Parathyroid adenoma (tissue), 2 donors: ENCODE measurements around the gene BRINP3.

ENCODE experiments used
- H2AFZ ChIP-seq: fragments of 300-600 bp; sonication (generic); one replicate; pipeline ENCODE4 v1.7.0; 2017; ENCODE audit warnings: antibody characterized with exemption, mild to moderate bottlenecking
- H3K27ac ChIP-seq: fragments of 300-600 bp; sonication (generic); one replicate; pipeline ENCODE4 v1.7.0; 2017
- H3K27me3 ChIP-seq: fragments of 300-600 bp; sonication (generic); one replicate; pipeline ENCODE4 v1.7.0; 2017; ENCODE audit warnings: low read length; ENCODE audit not compliant: control insufficient read depth, insufficient read depth
- H3K36me3 ChIP-seq: fragments of 300-600 bp; sonication (generic); one replicate; pipeline ENCODE4 v1.7.0; 2017; ENCODE audit warnings: low read length; ENCODE audit not compliant: control insufficient read depth, insufficient read depth
- H3K4me1 ChIP-seq: fragments of 300-600 bp; sonication (generic); one replicate; pipeline ENCODE4 v1.7.0; 2017; ENCODE audit warnings: control low read depth
- H3K4me2 ChIP-seq: fragments of 300-600 bp; sonication (generic); one replicate; pipeline ENCODE4 v1.7.0; 2017; ENCODE audit warnings: low read length
- H3K4me3 ChIP-seq: fragments of 300-600 bp; sonication (generic); one replicate; pipeline ENCODE4 v1.7.0; 2017; ENCODE audit warnings: low read depth, low read length
- H3K79me2 ChIP-seq: fragments of 300-600 bp; sonication (generic); one replicate; pipeline ENCODE4 v1.7.0; 2017; ENCODE audit warnings: control low read depth
- H3K9ac ChIP-seq: fragments of 300-600 bp; sonication (generic); one replicate; pipeline ENCODE4 v1.7.0; 2017; ENCODE audit warnings: mild to moderate bottlenecking
- H3K9me3 ChIP-seq: fragments of 300-600 bp; sonication (generic); one replicate; pipeline ENCODE4 v1.7.0; 2017; ENCODE audit warnings: low read length; ENCODE audit not compliant: control insufficient read depth
- TF ChIP-seq, protein P1 (sequence below): fragments of 300-600 bp; sonication (generic); IDR thresholded peaks from one replicate; pipeline ENCODE4 v1.7.0; 2017; ENCODE audit warnings: antibody characterized with exemption, mild to moderate bottlenecking
- donor health status: primary hyperparathyroidism.

Gene BRINP3

GRCh38 chr1:190494451-190494850 is 16.8 kb upstream of the BRINP3 start:
- no peaks in the 10 kb centered on the region for H3K27me3 ChIP-seq
- H3K4me2 ChIP-seq, result no peak overlapping the region
- no peaks in the 10 kb centered on the region for H3K9me3 ChIP-seq
- no peaks in the 10 kb centered on the region for H3K4me1 ChIP-seq
- no peaks in the 10 kb centered on the region for H3K36me3 ChIP-seq
- H3K27ac ChIP-seq, result no peak overlapping the region
- no peak overlapping the region for H3K9ac ChIP-seq
- H2AFZ ChIP-seq, result no peak overlapping the region
- TF ChIP-seq, protein P1, sequence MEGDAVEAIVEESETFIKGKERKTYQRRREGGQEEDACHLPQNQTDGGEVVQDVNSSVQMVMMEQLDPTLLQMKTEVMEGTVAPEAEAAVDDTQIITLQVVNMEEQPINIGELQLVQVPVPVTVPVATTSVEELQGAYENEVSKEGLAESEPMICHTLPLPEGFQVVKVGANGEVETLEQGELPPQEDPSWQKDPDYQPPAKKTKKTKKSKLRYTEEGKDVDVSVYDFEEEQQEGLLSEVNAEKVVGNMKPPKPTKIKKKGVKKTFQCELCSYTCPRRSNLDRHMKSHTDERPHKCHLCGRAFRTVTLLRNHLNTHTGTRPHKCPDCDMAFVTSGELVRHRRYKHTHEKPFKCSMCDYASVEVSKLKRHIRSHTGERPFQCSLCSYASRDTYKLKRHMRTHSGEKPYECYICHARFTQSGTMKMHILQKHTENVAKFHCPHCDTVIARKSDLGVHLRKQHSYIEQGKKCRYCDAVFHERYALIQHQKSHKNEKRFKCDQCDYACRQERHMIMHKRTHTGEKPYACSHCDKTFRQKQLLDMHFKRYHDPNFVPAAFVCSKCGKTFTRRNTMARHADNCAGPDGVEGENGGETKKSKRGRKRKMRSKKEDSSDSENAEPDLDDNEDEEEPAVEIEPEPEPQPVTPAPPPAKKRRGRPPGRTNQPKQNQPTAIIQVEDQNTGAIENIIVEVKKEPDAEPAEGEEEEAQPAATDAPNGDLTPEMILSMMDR, result no peak
- H3K4me3 ChIP-seq, result no peak overlapping the region
- H3K79me2 ChIP-seq, result no peaks in the 10 kb centered on the region

GRCh38 chr1:190491404-190491803 is 13.7 kb upstream of the BRINP3 start:
- no peaks in the 10 kb centered on the region for H3K79me2 ChIP-seq
- no peaks in the 10 kb centered on the region for H3K9me3 ChIP-seq
- H3K4me3 ChIP-seq, result no peak overlapping the region
- H3K9ac ChIP-seq, result no peak overlapping the region
- H2AFZ ChIP-seq, result no peak overlapping the region
- no peaks in the 10 kb centered on the region for H3K36me3 ChIP-seq
- TF ChIP-seq, protein P1, result no peak
- H3K27ac ChIP-seq, result no peak overlapping the region
- no peaks in the 10 kb centered on the region for H3K4me1 ChIP-seq
- no peaks in the 10 kb centered on the region for H3K27me3 ChIP-seq
- H3K4me2 ChIP-seq, result no peak overlapping the region

GRCh38 chr1:190484045-190484444 is 6.4 kb upstream of the BRINP3 start:
- Histone ChIP-seq H2AFZ (no peak overlapping the region), H3K79me2 (no peaks in the 10 kb centered on the region), H3K4me3 (no peak overlapping the region), H3K27me3 (no peaks in the 10 kb centered on the region), H3K36me3 (no peaks in the 10 kb centered on the region), H3K4me1 (no peaks in the 10 kb centered on the region), H3K9me3 (no peaks in the 10 kb centered on the region), H3K27ac (no peak overlapping the region), H3K4me2 (no peak overlapping the region), H3K9ac (no peak overlapping the region)
- TF ChIP-seq, protein P1, result no peak

- H3K4me2 ChIP-seq, result no peak overlapping the region
- H3K27me3 ChIP-seq, result no peaks in the 10 kb centered on the region
- H3K4me1 ChIP-seq, result no peaks in the 10 kb centered on the region
- no peak overlapping the region for H3K9ac ChIP-seq
- TF ChIP-seq, protein P1, result no peak
- no peak overlapping the region for H3K27ac ChIP-seq
- no peak overlapping the region for H2AFZ ChIP-seq
- no peak overlapping the region for H3K4me3 ChIP-seq
- no peaks in the 10 kb centered on the region for H3K79me2 ChIP-seq
- H3K9me3 ChIP-seq, result no peaks in the 10 kb centered on the region
- H3K36me3 ChIP-seq, result no peaks in the 10 kb centered on the region
Observed at GRCh38 chr1:190480231-190480630, 2.6 kb upstream of the BRINP3 start.

DNA sequence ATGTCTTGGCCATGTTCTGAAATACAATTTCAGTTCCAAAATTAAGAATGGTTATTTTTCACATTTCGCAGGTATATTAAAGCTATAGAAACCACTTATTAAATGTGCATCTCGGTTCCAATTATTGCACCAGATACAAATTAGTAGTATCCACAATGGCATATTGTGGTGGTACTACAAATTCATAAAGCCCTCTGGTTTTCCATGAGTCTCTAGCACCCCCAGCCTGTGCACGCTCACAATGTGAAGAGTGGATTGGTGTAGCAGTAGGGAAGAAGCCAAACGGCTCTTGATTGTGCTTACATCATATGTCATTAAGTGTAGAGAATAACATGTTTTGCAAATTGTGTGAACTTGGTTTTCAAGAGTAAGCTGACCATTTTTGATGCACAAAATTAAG is 1.9 kb upstream of the BRINP3 start:
- Histone ChIP-seq H3K79me2 (no peaks in the 10 kb centered on the region), H3K9ac (no peak overlapping the region), H3K27me3 (no peaks in the 10 kb centered on the region), H3K27ac (no peak overlapping the region), H3K4me1 (no peaks in the 10 kb centered on the region), H3K4me2 (no peak overlapping the region), H2AFZ (no peak overlapping the region), H3K36me3 (no peaks in the 10 kb centered on the region), H3K9me3 (no peaks in the 10 kb centered on the region), H3K4me3 (no peak overlapping the region)
- TF ChIP-seq, protein P1, result no peak
